Activated CD8-positive, alpha-beta memory T cell treated with anti-CD3 and anti-CD28 coated beads for 1 hour (primary cell): ENCODE measurements around the gene ELL3.
"Not testable (repeated sequence)": the region's sequence is repeated elsewhere in the genome, so short reads cannot be mapped to it uniquely, and the experiment has no call there.

Experiments
- DNase-seq, 2 donors: peaks; one replicate each; pipeline ENCODE4 v3.0.0-alpha.2; 2020; ENCODE audit warnings: low read depth in 1 of 2; ENCODE audit errors: extremely low read depth in 1 of 2

Gene ELL3

GRCh38 chr15:43792761-43793476 is 16.2 kb upstream of the ELL3 start:
- DNase-seq, result no peak

DNA sequence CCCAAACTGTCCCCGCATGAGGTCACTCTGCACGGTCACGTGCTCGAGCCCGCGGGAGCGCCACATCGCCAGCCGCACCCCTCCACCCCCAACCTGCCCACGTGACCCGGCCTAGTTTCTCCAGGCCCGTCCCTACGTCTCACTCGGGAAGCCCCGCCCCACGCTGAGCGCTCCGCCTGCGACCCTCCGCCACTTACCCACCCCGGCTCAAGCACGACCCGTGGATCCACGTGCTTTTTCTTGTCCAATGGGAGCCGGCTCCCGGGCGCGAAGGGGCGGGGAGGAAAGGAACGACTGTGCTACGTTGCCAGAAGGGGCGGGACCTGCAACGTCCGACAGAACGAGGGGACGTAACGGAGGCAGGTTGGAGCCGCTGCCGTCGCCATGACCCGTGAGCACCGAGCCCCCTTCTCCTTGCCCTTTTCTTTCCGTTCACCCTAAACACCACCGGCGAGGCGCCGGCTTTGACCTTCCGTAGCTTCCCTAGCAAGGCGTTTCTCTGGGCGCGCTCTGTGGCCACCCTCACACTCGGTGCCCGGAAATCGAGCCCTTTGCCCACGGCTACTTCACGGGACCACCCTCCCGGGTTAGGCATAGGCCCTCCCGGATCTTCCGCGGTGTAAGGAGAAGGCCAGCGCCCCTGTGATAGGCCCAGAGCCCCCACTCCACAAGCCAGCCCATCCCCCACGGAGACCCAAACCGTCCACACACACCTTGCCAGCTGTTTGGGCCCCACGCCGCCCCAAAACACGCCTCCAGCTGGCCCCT is 15.4 kb upstream of the ELL3 start, which contains the start of gene SERF2:
SERF2 (plus strand) TSS at position 328 of the 768 bp plus-strand sequence; CDS start at position 385, 57 bp downstream.
- DNase-seq, result peak; percentile 97 to 99

DNA sequence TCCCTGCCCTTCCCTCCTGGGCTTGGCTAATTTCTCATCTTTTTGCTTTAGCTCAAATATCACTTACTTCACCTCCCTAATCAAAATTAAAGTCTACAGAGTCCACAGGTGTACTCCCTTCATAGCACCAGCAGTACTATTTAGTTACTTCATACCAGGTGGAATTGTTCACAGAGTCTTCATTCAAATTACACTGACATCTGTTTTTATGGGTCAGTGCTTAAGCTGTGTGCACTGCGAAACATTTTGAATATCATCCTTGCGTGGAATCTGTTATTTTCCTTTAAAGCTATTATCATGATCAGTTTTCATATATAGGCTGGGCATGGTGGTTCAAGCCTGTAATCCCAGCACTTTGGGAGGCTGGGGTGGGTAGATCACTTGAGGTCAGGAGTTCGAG is 12.6 kb upstream of the ELL3 start:
- no peak for DNase-seq

- DNase-seq, result no peak
These were observed 2.2 kb upstream of the ELL3 start for GRCh38 chr15:43779016-43779415.

- peak; percentile 58 to 67 for DNase-seq
These were observed 625 bp upstream of the ELL3 start for GRCh38 chr15:43777267-43777914.

GRCh38 chr15:43776101-43776717 is 557 bp downstream of the ELL3 start:
- DNase-seq, result no peak

GRCh38 chr15:43775411-43775965 is 1.3 kb downstream of the ELL3 start:
- DNase-seq, result no peak

- DNase-seq, result no peak
These were observed 2.7 kb downstream of the ELL3 start for GRCh38 chr15:43774062-43774461.

GRCh38 chr15:43772624-43773023 is 4.1 kb downstream of the ELL3 start:
- no peak for DNase-seq

GRCh38 chr15:43771816-43772215 is 5.0 kb downstream of the ELL3 start:
- no peak for DNase-seq

GRCh38 chr15:43769584-43770228 is 7.1 kb downstream of the ELL3 start:
- DNase-seq, result peak in 1 of 2 donors; percentile 46

DNA sequence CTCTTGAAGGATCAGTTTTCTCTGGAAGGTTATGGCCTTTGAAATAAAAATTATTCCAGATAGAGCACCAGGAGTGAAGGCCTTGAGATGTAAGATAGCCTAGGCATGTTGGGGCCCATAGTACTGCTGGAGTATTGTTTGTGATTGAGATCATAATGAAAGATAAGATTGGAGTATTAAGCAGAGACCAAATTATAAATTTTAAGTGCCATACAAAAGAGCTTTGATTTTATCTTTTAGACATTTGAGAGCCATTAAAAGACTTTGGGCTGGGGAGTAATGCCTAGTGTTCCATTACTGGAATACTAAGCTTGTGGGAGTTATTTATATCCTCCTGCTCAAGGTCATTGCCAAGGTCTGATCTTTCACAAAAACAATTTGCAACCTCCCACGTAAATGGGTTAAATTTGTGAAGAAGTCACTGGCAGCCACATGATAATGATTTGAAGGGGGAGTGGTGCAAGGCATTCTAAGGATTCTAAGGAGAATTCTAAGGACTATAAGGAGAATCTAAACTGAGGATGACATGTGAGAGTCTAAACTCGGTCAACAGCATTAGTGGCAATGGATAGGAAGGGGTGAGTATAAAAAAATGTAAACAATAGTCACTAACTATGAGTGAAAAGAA is 12.8 kb downstream of the ELL3 start:
- DNase-seq, result no peak

DNA sequence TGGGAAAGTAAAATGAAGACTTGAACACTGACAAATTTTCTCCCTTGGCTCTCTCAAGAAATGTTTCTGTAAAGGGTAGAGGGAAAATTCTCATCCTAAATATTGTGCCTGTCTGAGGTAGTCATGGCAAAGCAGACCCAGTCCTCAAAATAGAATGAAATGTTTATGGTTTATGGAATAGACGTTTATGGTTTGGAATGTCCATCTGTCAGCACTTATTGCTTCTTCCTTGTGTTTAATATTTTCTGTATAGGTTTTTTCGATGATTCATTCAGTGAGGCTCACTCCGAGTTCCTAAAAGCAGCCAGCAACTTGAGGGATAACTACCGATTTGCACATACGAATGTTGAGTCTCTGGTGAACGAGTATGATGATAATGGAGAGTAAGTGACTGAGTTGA is 13.9 kb downstream of the ELL3 start:
- DNase-seq, result no peak

DNA sequence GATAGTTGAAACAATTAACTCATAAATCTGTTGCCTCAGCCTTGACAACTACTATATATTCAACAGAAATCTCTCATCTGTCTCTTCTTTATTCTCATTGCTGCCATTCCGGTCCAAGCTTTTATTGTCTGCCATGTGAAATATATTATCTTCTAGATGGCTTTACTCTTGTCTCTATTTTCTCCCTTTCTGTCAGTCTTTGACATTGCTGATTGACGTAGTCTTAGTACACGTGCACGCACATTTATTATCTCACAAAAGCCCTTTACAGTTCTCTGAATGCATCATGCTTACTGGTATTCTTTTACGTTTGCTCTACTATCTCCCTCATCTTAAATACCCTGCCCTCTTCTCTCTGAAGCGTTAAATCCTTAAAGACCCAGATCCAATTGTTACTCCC is 24.9 kb downstream of the ELL3 start:
- no peak for DNase-seq

GRCh38 chr15:43749690-43750345 is 26.9 kb downstream of the ELL3 start:
- no peak for DNase-seq

- no peak for DNase-seq
These were observed 28.4 kb downstream of the ELL3 start for GRCh38 chr15:43748376-43748775.

GRCh38 chr15:43746903-43747309 is 29.9 kb downstream of the ELL3 start:
- not testable (repeated sequence) for DNase-seq

- peak; percentile 55 to 77 for DNase-seq
These were observed 30.4 kb downstream of the ELL3 start, which contains the start of gene PDIA3 for GRCh38 chr15:43746245-43746902. Gene PDIA3, plus strand, starts transcription at chr15:43746438. Its CDS starts 102 bp downstream, at chr15:43746540.

DNA sequence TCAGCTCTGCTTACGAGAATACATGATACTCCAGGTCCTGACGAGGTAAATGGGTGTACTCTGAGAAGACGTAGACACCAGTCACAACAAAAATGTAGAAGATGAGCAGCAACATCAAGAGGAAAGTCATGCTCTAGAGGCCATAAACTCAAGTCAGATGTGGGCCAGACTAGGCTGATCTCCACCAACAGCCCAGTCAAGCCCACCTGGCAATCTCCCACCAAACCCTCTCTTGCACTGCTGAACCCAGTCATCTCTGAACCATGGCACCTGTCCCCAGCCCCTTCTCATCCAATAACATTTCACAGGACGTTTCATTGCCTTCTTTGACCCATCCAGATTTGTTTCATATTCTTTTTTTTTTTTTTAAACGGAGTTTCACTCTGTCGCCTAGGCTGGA is 41.4 kb downstream of the ELL3 start:
- no peak for DNase-seq
